Fibroblast of the aortic adventitia (primary cell): ENCODE results near the gene DZIP1. TPM values are rescaled to one million over a fixed set of nuclear protein-coding genes. Genes with fewer than 3 reads are reported as not detected.

ENCODE experiments used
- DNase-seq: peaks from one replicate; pipeline ENCODE4 v3.0.0-alpha.2; 2010; ENCODE audit warnings: low read depth
- H3K4me3 ChIP-seq: 2 replicates; pipeline ENCODE4 v1.5.1; 2011; ENCODE audit warnings: low read depth, mild to moderate bottlenecking, control low read depth, low read length, moderate library complexity
- CTCF ChIP-seq: IDR thresholded peaks from 2 replicates; pipeline ENCODE4 v1.5.1; 2011; ENCODE audit warnings: mild to moderate bottlenecking, low read length, control low read depth, inconsistent platforms; ENCODE audit not compliant: insufficient read depth
- total RNA-seq: library from RNA; depleted of rRNA; stranded (reverse); fragments of >200 nt; gene quantifications from 2 replicates; pipeline ENCODE4 v1.2.3, GENCODE V29; 2012; ENCODE audit warnings: low replicate concordance

DZIP1 gene
- total RNA-seq, 1 donor = 37.3 TPM

GRCh38 chr13:95541308-95541707, 103.2 kb downstream of the DZIP1 start:
- TF ChIP-seq CTCF = no peak
- DNase-seq = no peak
- no peak overlapping the region for H3K4me3 ChIP-seq

GRCh38 chr13:95540888-95541287, 103.6 kb downstream of the DZIP1 start:
- DNase-seq = no peak
- no peak overlapping the region for H3K4me3 ChIP-seq

GRCh38 chr13:95536632-95537241, 107.8 kb downstream of the DZIP1 start:
- TF ChIP-seq CTCF = peak; percentile 53
- peak; percentile 59 for DNase-seq
- no peak overlapping the region for H3K4me3 ChIP-seq

More at GRCh38 chr13:95540888-95541287, 103.6 kb downstream of the DZIP1 start:
- TF ChIP-seq CTCF = no peak

- no peak overlapping the region for H3K4me3 ChIP-seq
- no peak for TF ChIP-seq CTCF
- peak; percentile 50 for DNase-seq
These were observed 109.3 kb downstream of the DZIP1 start for GRCh38 chr13:95535243-95535642.

- no peak for DNase-seq
- no peak overlapping the region for H3K4me3 ChIP-seq
- no peak for TF ChIP-seq CTCF
These were observed 110.9 kb downstream of the DZIP1 start for GRCh38 chr13:95533545-95534160.

GRCh38 chr13:95530178-95530577, 114.3 kb downstream of the DZIP1 start:
- no peak overlapping the region for H3K4me3 ChIP-seq
- peak; percentile 71 for DNase-seq
- TF ChIP-seq CTCF = no peak

Other genes starting within 250 kb of the DZIP1 start
- gene CLDN10, start 92.0 kb downstream of the DZIP1 start, total RNA-seq = 0.27 TPM in 1 of 2 replicates, not detected in the other
- gene DNAJC3, start 32.4 kb upstream of the DZIP1 start, total RNA-seq = 64.1 and 65.8 TPM in 2 replicates